GM19239 (cell line): ENCODE measurements around the gene NTM.
"Not testable (repeated sequence)": the region's sequence is repeated elsewhere in the genome, so short reads cannot be mapped to it uniquely, and the experiment has no call there.

Source experiments
- DNase-seq: peaks from one replicate; pipeline ENCODE4 v3.0.0; 2011; ENCODE audit warnings: low spot score; ENCODE audit not compliant: insufficient read length
- FAIRE-seq: peaks from 2 replicates; lab custom pipeline; 2011; peaks lifted over from hg19 to GRCh38; lab: Jason Lieb, UNC

NTM gene

GRCh38 chr11:131413217-131413616, 42.8 kb downstream of the NTM start:
- DNase-seq (no peak), FAIRE-seq (no peak)

- DNase-seq (no peak), FAIRE-seq (no peak)
Observed at GRCh38 chr11:131418189-131418588, 47.8 kb downstream of the NTM start.

- FAIRE-seq (no peak), DNase-seq (no peak)
Observed at GRCh38 chr11:131421066-131421855, 50.8 kb downstream of the NTM start.

GRCh38 chr11:131422029-131422428, 51.6 kb downstream of the NTM start:
- no peak for DNase-seq
- FAIRE-seq: no peak

GRCh38 chr11:131422496-131422895, 52.1 kb downstream of the NTM start:
- FAIRE-seq (no peak), DNase-seq (no peak)

GRCh38 chr11:131423688-131424087, 53.3 kb downstream of the NTM start:
- DNase-seq: no peak
- no peak for FAIRE-seq

GRCh38 chr11:131424257-131424876, 54.0 kb downstream of the NTM start:
- not testable (repeated sequence) for DNase-seq, FAIRE-seq

GRCh38 chr11:131425285-131425684, 54.9 kb downstream of the NTM start:
- DNase-seq (no peak), FAIRE-seq (no peak)

- FAIRE-seq (no peak), DNase-seq (no peak)
Observed at GRCh38 chr11:131428853-131429252, 58.4 kb downstream of the NTM start.

- DNase-seq (no peak), FAIRE-seq (no peak)
Observed at GRCh38 chr11:131430473-131431208, 60.2 kb downstream of the NTM start.

GRCh38 chr11:131441051-131441810, 70.8 kb downstream of the NTM start:
- DNase-seq (no peak), FAIRE-seq (no peak)

GRCh38 chr11:131446590-131447275, 76.3 kb downstream of the NTM start:
- DNase-seq (no peak), FAIRE-seq (no peak)

GRCh38 chr11:131447277-131447815, 76.9 kb downstream of the NTM start:
- FAIRE-seq (no peak), DNase-seq (no peak)

GRCh38 chr11:131447898-131448297, 77.5 kb downstream of the NTM start:
- DNase-seq: no peak
- FAIRE-seq: no peak

GRCh38 chr11:131449036-131450019, 78.9 kb downstream of the NTM start:
- FAIRE-seq (no peak), DNase-seq (no peak)

- no peak for FAIRE-seq
Observed at GRCh38 chr11:131454490-131454889, 84.1 kb downstream of the NTM start.

GRCh38 chr11:131454989-131455388, 84.6 kb downstream of the NTM start:
- FAIRE-seq (no peak), DNase-seq (no peak)

More at GRCh38 chr11:131454490-131454889, 84.1 kb downstream of the NTM start:
- no peak for DNase-seq
